Measurements from ENCODE around the gene SLC9A4.
A peak's percentile ranks its signal among the peaks of the same experiment; 100 is the strongest.

The SLC9A4 gene

GRCh38 chr2:102494570-102494969 lies 21.5 kb downstream of the SLC9A4 start:
- no peak overlapping the region for H3K27ac ChIP-seq (ENCODE audit: low read depth in 2 of 2, low read length in 2 of 2)

GRCh38 chr2:102498414-102498813 lies 25.4 kb downstream of the SLC9A4 start:
- Histone ChIP-seq H3K9me3 (ENCODE audit: control insufficient read depth in 2 of 2, low read length in 2 of 2) (no peaks in the 10 kb centered on the region), H3K9ac (ENCODE audit: low read depth in 1 of 2, low read length in 2 of 2) (no peak overlapping the region)

More at GRCh38 chr2:102494570-102494969, 21.5 kb downstream of the SLC9A4 start:
- H3K27me3 ChIP-seq (ENCODE audit: control insufficient read depth in 2 of 2, insufficient read depth in 2 of 2, low read length in 2 of 2) = no peaks in the 10 kb centered on the region
- no peak overlapping the region for H3K9ac ChIP-seq (ENCODE audit: low read depth in 1 of 2, low read length in 2 of 2)
- no peak overlapping the region for H3K4me3 ChIP-seq (ENCODE audit: low read length in 2 of 2)
- H3K9me3 ChIP-seq (ENCODE audit: control insufficient read depth in 2 of 2, low read length in 2 of 2) = no peaks in the 10 kb centered on the region
- H3K4me1 ChIP-seq (ENCODE audit: control insufficient read depth in 2 of 2, insufficient read depth in 2 of 2, low read length in 2 of 2) = peaks cover 0 to 6% of the 10 kb centered on the region in 2 donors
- H3K36me3 ChIP-seq (ENCODE audit: control insufficient read depth in 2 of 2, insufficient read depth in 2 of 2, low read length in 2 of 2) = no peaks in the 10 kb centered on the region

GRCh38 chr2:102499558-102499957 lies 26.5 kb downstream of the SLC9A4 start:
- no peak overlapping the region for H3K27ac ChIP-seq (ENCODE audit: low read depth in 2 of 2, low read length in 2 of 2)
- H3K9me3 ChIP-seq (ENCODE audit: control insufficient read depth in 2 of 2, low read length in 2 of 2) = no peaks in the 10 kb centered on the region
- H3K4me3 ChIP-seq (ENCODE audit: low read length in 2 of 2) = no peak overlapping the region
- H3K9ac ChIP-seq (ENCODE audit: low read depth in 1 of 2, low read length in 2 of 2) = no peak overlapping the region
- H3K36me3 ChIP-seq (ENCODE audit: control insufficient read depth in 2 of 2, insufficient read depth in 2 of 2, low read length in 2 of 2) = no peaks in the 10 kb centered on the region
- peaks cover 8 to 13% of the 10 kb centered on the region in 2 donors for H3K4me1 ChIP-seq (ENCODE audit: control insufficient read depth in 2 of 2, insufficient read depth in 2 of 2, low read length in 2 of 2)
- H3K27me3 ChIP-seq (ENCODE audit: control insufficient read depth in 2 of 2, insufficient read depth in 2 of 2, low read length in 2 of 2) = no peaks in the 10 kb centered on the region

More at GRCh38 chr2:102498414-102498813, 25.4 kb downstream of the SLC9A4 start:
- no peaks in the 10 kb centered on the region for H3K27me3 ChIP-seq (ENCODE audit: control insufficient read depth in 2 of 2, insufficient read depth in 2 of 2, low read length in 2 of 2)
- H3K36me3 ChIP-seq (ENCODE audit: control insufficient read depth in 2 of 2, insufficient read depth in 2 of 2, low read length in 2 of 2) = no peaks in the 10 kb centered on the region
- H3K27ac ChIP-seq (ENCODE audit: low read depth in 2 of 2, low read length in 2 of 2) = no peak overlapping the region
- H3K4me3 ChIP-seq (ENCODE audit: low read length in 2 of 2) = no peak overlapping the region
- peaks cover 5 to 10% of the 10 kb centered on the region in 2 donors for H3K4me1 ChIP-seq (ENCODE audit: control insufficient read depth in 2 of 2, insufficient read depth in 2 of 2, low read length in 2 of 2)

- H3K27me3 ChIP-seq (ENCODE audit: control insufficient read depth in 2 of 2, insufficient read depth in 2 of 2, low read length in 2 of 2) = no peaks in the 10 kb centered on the region
- H3K27ac ChIP-seq (ENCODE audit: low read depth in 2 of 2, low read length in 2 of 2) = no peak overlapping the region
- no peak overlapping the region for H3K4me3 ChIP-seq (ENCODE audit: low read length in 2 of 2)
- H3K36me3 ChIP-seq (ENCODE audit: control insufficient read depth in 2 of 2, insufficient read depth in 2 of 2, low read length in 2 of 2) = no peaks in the 10 kb centered on the region
- H3K4me1 ChIP-seq (ENCODE audit: control insufficient read depth in 2 of 2, insufficient read depth in 2 of 2, low read length in 2 of 2) = peaks cover 14 to 20% of the 10 kb centered on the region in 2 donors
- no peaks in the 10 kb centered on the region for H3K9me3 ChIP-seq (ENCODE audit: control insufficient read depth in 2 of 2, low read length in 2 of 2)
- H3K9ac ChIP-seq (ENCODE audit: low read depth in 1 of 2, low read length in 2 of 2) = no peak overlapping the region
Observed at GRCh38 chr2:102502576-102502975, 29.6 kb downstream of the SLC9A4 start.

GRCh38 chr2:102504833-102505232 lies 31.8 kb downstream of the SLC9A4 start:
- H3K27me3 ChIP-seq (ENCODE audit: control insufficient read depth in 2 of 2, insufficient read depth in 2 of 2, low read length in 2 of 2) = no peaks in the 10 kb centered on the region
- H3K4me3 ChIP-seq (ENCODE audit: low read length in 2 of 2) = peak overlapping the region in 1 of 2 donors; percentile 17
- peaks cover 13% of the 10 kb centered on the region in 2 donors for H3K4me1 ChIP-seq (ENCODE audit: control insufficient read depth in 2 of 2, insufficient read depth in 2 of 2, low read length in 2 of 2)
- H3K27ac ChIP-seq (ENCODE audit: low read depth in 2 of 2, low read length in 2 of 2) = peak overlapping the region in 1 of 2 donors; percentile 67
- peak overlapping the region in 1 of 2 donors; percentile 10 for H3K9ac ChIP-seq (ENCODE audit: low read depth in 1 of 2, low read length in 2 of 2)
- H3K9me3 ChIP-seq (ENCODE audit: control insufficient read depth in 2 of 2, low read length in 2 of 2) = no peaks in the 10 kb centered on the region
- H3K36me3 ChIP-seq (ENCODE audit: control insufficient read depth in 2 of 2, insufficient read depth in 2 of 2, low read length in 2 of 2) = no peaks in the 10 kb centered on the region

- Histone ChIP-seq H3K9ac (ENCODE audit: low read depth in 1 of 2, low read length in 2 of 2) (no peak overlapping the region), H3K27ac (ENCODE audit: low read depth in 2 of 2, low read length in 2 of 2) (peak overlapping the region in 1 of 2 donors; percentile 67), H3K36me3 (ENCODE audit: control insufficient read depth in 2 of 2, insufficient read depth in 2 of 2, low read length in 2 of 2) (no peaks in the 10 kb centered on the region), H3K9me3 (ENCODE audit: control insufficient read depth in 2 of 2, low read length in 2 of 2) (no peaks in the 10 kb centered on the region), H3K27me3 (ENCODE audit: control insufficient read depth in 2 of 2, insufficient read depth in 2 of 2, low read length in 2 of 2) (no peaks in the 10 kb centered on the region), H3K4me1 (ENCODE audit: control insufficient read depth in 2 of 2, insufficient read depth in 2 of 2, low read length in 2 of 2) (peaks cover 9 to 10% of the 10 kb centered on the region in 2 donors), H3K4me3 (ENCODE audit: low read length in 2 of 2) (peak overlapping the region in 1 of 2 donors; percentile 17)
Observed at GRCh38 chr2:102505290-102505689, 32.3 kb downstream of the SLC9A4 start.

GRCh38 chr2:102506743-102507142 lies 33.7 kb downstream of the SLC9A4 start:
- H3K27ac ChIP-seq (ENCODE audit: low read depth in 2 of 2, low read length in 2 of 2) = no peak overlapping the region
- H3K4me1 ChIP-seq (ENCODE audit: control insufficient read depth in 2 of 2, insufficient read depth in 2 of 2, low read length in 2 of 2) = peaks cover 9 to 10% of the 10 kb centered on the region in 2 donors
- H3K9me3 ChIP-seq (ENCODE audit: control insufficient read depth in 2 of 2, low read length in 2 of 2) = no peaks in the 10 kb centered on the region
- no peaks in the 10 kb centered on the region for H3K36me3 ChIP-seq (ENCODE audit: control insufficient read depth in 2 of 2, insufficient read depth in 2 of 2, low read length in 2 of 2)
- no peak overlapping the region for H3K4me3 ChIP-seq (ENCODE audit: low read length in 2 of 2)
- H3K27me3 ChIP-seq (ENCODE audit: control insufficient read depth in 2 of 2, insufficient read depth in 2 of 2, low read length in 2 of 2) = no peaks in the 10 kb centered on the region
- no peak overlapping the region for H3K9ac ChIP-seq (ENCODE audit: low read depth in 1 of 2, low read length in 2 of 2)

- Histone ChIP-seq H3K27me3 (ENCODE audit: control insufficient read depth in 2 of 2, insufficient read depth in 2 of 2, low read length in 2 of 2) (no peaks in the 10 kb centered on the region), H3K27ac (ENCODE audit: low read depth in 2 of 2, low read length in 2 of 2) (no peak overlapping the region), H3K36me3 (ENCODE audit: control insufficient read depth in 2 of 2, insufficient read depth in 2 of 2, low read length in 2 of 2) (no peaks in the 10 kb centered on the region), H3K4me1 (ENCODE audit: control insufficient read depth in 2 of 2, insufficient read depth in 2 of 2, low read length in 2 of 2) (peaks cover 9 to 10% of the 10 kb centered on the region in 2 donors), H3K4me3 (ENCODE audit: low read length in 2 of 2) (no peak overlapping the region), H3K9me3 (ENCODE audit: control insufficient read depth in 2 of 2, low read length in 2 of 2) (no peaks in the 10 kb centered on the region), H3K9ac (ENCODE audit: low read depth in 1 of 2, low read length in 2 of 2) (no peak overlapping the region)
Observed at GRCh38 chr2:102508863-102509262, 35.8 kb downstream of the SLC9A4 start.

GRCh38 chr2:102509749-102510148 lies 36.7 kb downstream of the SLC9A4 start:
- no peaks in the 10 kb centered on the region for H3K36me3 ChIP-seq (ENCODE audit: control insufficient read depth in 2 of 2, insufficient read depth in 2 of 2, low read length in 2 of 2)
- H3K4me1 ChIP-seq (ENCODE audit: control insufficient read depth in 2 of 2, insufficient read depth in 2 of 2, low read length in 2 of 2) = peaks cover 4 to 5% of the 10 kb centered on the region in 2 donors
- no peak overlapping the region for H3K9ac ChIP-seq (ENCODE audit: low read depth in 1 of 2, low read length in 2 of 2)
- no peak overlapping the region for H3K4me3 ChIP-seq (ENCODE audit: low read length in 2 of 2)
- H3K9me3 ChIP-seq (ENCODE audit: control insufficient read depth in 2 of 2, low read length in 2 of 2) = no peaks in the 10 kb centered on the region
- H3K27ac ChIP-seq (ENCODE audit: low read depth in 2 of 2, low read length in 2 of 2) = no peak overlapping the region
- H3K27me3 ChIP-seq (ENCODE audit: control insufficient read depth in 2 of 2, insufficient read depth in 2 of 2, low read length in 2 of 2) = no peaks in the 10 kb centered on the region

- Histone ChIP-seq H3K36me3 (ENCODE audit: control insufficient read depth in 2 of 2, insufficient read depth in 2 of 2, low read length in 2 of 2) (no peaks in the 10 kb centered on the region), H3K27ac (ENCODE audit: low read depth in 2 of 2, low read length in 2 of 2) (no peak overlapping the region)
Observed at GRCh38 chr2:102510791-102511575, 38.0 kb downstream of the SLC9A4 start.

More at GRCh38 chr2:102510791-102511575, 38.0 kb downstream of the SLC9A4 start:
- Histone ChIP-seq H3K9me3 (ENCODE audit: control insufficient read depth in 2 of 2, low read length in 2 of 2) (no peaks in the 10 kb centered on the region), H3K9ac (ENCODE audit: low read depth in 1 of 2, low read length in 2 of 2) (no peak overlapping the region), H3K4me3 (ENCODE audit: low read length in 2 of 2) (no peak overlapping the region), H3K27me3 (ENCODE audit: control insufficient read depth in 2 of 2, insufficient read depth in 2 of 2, low read length in 2 of 2) (no peaks in the 10 kb centered on the region), H3K4me1 (ENCODE audit: control insufficient read depth in 2 of 2, insufficient read depth in 2 of 2, low read length in 2 of 2) (no peaks in the 10 kb centered on the region)

Measured in mucosa of rectum (tissue), 2 donors.